Neural cell (in vitro differentiated cells): ENCODE measurements around the gene PCCA. TPM values are rescaled to one million over a fixed set of nuclear protein-coding genes. Genes with fewer than 3 reads are reported as not detected.

Experiments used
- H2AFZ ChIP-seq: fragments of 200-600, 300-800 bp; sonication (generic), shearing (Covaris generic); 2 replicates; pipeline ENCODE4 v1.6.0; 2014; ENCODE audit warnings: low read depth, mild to moderate bottlenecking, antibody characterized with exemption, low read length, moderate library complexity
- H3F3A ChIP-seq: fragments of 200-600 bp; shearing (Covaris generic); 2 replicates; pipeline ENCODE4 v1.6.1; 2016; ENCODE audit warnings: mild to moderate bottlenecking, moderate library complexity, mixed read lengths, antibody characterized with exemption, low read length; ENCODE audit not compliant: insufficient read depth, poor library complexity, severe bottlenecking
- H3K27ac ChIP-seq: fragments of 200-600, 300-800 bp; sonication (generic), shearing (Covaris generic); 2 replicates; pipeline ENCODE4 v1.5.1; 2014; ENCODE audit warnings: mild to moderate bottlenecking, low read length, moderate library complexity
- H3K27me3 ChIP-seq: fragments of 300-800, 200-600 bp; sonication (generic), shearing (Covaris generic); 2 replicates; pipeline ENCODE4 v1.6.0; 2014; ENCODE audit warnings: mild to moderate bottlenecking, low read depth, low read length, moderate library complexity; ENCODE audit not compliant: insufficient read depth
- H3K36me3 ChIP-seq: fragments of 300-800, 200-600 bp; sonication (generic), shearing (Covaris generic); 2 replicates; pipeline ENCODE4 v1.5.1; 2014; ENCODE audit warnings: mild to moderate bottlenecking, antibody characterized with exemption, low read length, moderate library complexity; ENCODE audit not compliant: insufficient read depth
- H3K4me2 ChIP-seq: fragments of 300-800, 200-600 bp; sonication (generic), shearing (Covaris generic); 2 replicates; pipeline ENCODE4 v1.6.0; 2014; ENCODE audit warnings: mild to moderate bottlenecking, low read length
- H3K4me3 ChIP-seq: fragments of 300-800, 200-600 bp; sonication (generic), shearing (Covaris generic); 2 replicates; pipeline ENCODE4 v1.5.1; 2014; ENCODE audit warnings: mild to moderate bottlenecking, low read length, moderate library complexity
- H3K79me2 ChIP-seq: fragments of 200-600 bp; shearing (Covaris generic); replicated peaks from 2 replicates; pipeline ENCODE4 v1.6.0; 2014; ENCODE audit warnings: mild to moderate bottlenecking, low read length, moderate library complexity; ENCODE audit not compliant: insufficient read depth
- H3K9ac ChIP-seq: fragments of 300-800, 200-600 bp; sonication (generic), shearing (Covaris generic); 2 replicates; pipeline ENCODE4 v1.6.1; 2016; ENCODE audit warnings: mild to moderate bottlenecking, low read length, mixed read lengths
- H3K9me2 ChIP-seq: fragments of 200-600 bp; shearing (Covaris generic); 2 replicates; pipeline ENCODE4 v1.6.1; 2016; ENCODE audit warnings: mild to moderate bottlenecking, low read length, mixed read lengths; ENCODE audit not compliant: insufficient read depth
- H3K9me3 ChIP-seq: fragments of 200-600, 300-800 bp; sonication (generic), shearing (Covaris generic); 2 replicates; pipeline ENCODE4 v1.6.1; 2016; ENCODE audit warnings: mild to moderate bottlenecking, mixed run types, low read length, moderate library complexity, mixed read lengths
- H4K20me1 ChIP-seq: fragments of 200-600 bp; shearing (Covaris generic); 2 replicates; pipeline ENCODE4 v1.6.1; 2016; ENCODE audit warnings: mild to moderate bottlenecking, mixed run types; ENCODE audit not compliant: insufficient read depth
- CTCF ChIP-seq: fragments of 450-650 bp; IDR thresholded peaks from 2 replicates; pipeline ENCODE4 v1.5.1; 2014; ENCODE audit warnings: antibody characterized with exemption, mild to moderate bottlenecking, moderate library complexity; ENCODE audit not compliant: poor library complexity, severe bottlenecking
- EP300 ChIP-seq: fragments of 450-650 bp; conservative IDR thresholded peaks from 2 replicates; pipeline ENCODE4 v1.6.1; 2014; ENCODE audit warnings: antibody characterized with exemption, mild to moderate bottlenecking, moderate library complexity; ENCODE audit not compliant: poor library complexity, severe bottlenecking
- EZH2 ChIP-seq: fragments of 200-600, 300-800 bp; shearing (Covaris generic), sonication (generic); IDR thresholded peaks from 2 replicates; pipeline ENCODE4 v1.6.1; 2014; ENCODE audit warnings: antibody characterized with exemption, low read length, borderline replicate concordance, mild to moderate bottlenecking; ENCODE audit not compliant: insufficient read depth, poor library complexity, severe bottlenecking
- MXI1 ChIP-seq: fragments of 450-650 bp; conservative IDR thresholded peaks from 2 replicates; pipeline ENCODE4 v1.6.1; 2014; ENCODE audit warnings: antibody characterized with exemption, mild to moderate bottlenecking; ENCODE audit not compliant: poor library complexity, severe bottlenecking
- POLR2AphosphoS5 ChIP-seq: IDR thresholded peaks from 2 replicates; pipeline ENCODE4 v1.6.1; 2012
- RAD21 ChIP-seq: fragments of 450-650 bp; conservative IDR thresholded peaks from 2 replicates; pipeline ENCODE4 v1.6.1; 2014; ENCODE audit warnings: antibody characterized with exemption, mild to moderate bottlenecking, moderate library complexity
- REST ChIP-seq: IDR thresholded peaks from 2 replicates; pipeline ENCODE4 v1.6.1; 2012; ENCODE audit warnings: borderline replicate concordance
- SMC3 ChIP-seq: fragments of 450-650 bp; conservative IDR thresholded peaks from 2 replicates; pipeline ENCODE4 v1.6.1; 2014; ENCODE audit warnings: antibody characterized with exemption, mild to moderate bottlenecking, moderate library complexity; ENCODE audit not compliant: poor library complexity
- TAF1 ChIP-seq: IDR thresholded peaks from 2 replicates; pipeline ENCODE4 v1.6.1; 2012; ENCODE audit warnings: low read depth
- polyA plus RNA-seq: library from polyadenylated mRNA; depleted of rRNA; stranded (reverse); fragments of >200 nt; gene quantifications from 2 replicates; pipeline ENCODE4 v1.2.3, GENCODE V29; 2014

PCCA gene
- polyA plus RNA-seq, 1 donor from 2014 or later: 17.0 TPM

- H3K79me2 ChIP-seq: no peaks in the 10 kb centered on the region
- no peaks in the 10 kb centered on the region for H3K36me3 ChIP-seq
- H3K4me2 ChIP-seq: no peak overlapping the region
- no peak for TF ChIP-seq EZH2
- TF ChIP-seq CTCF: no peak
- TF ChIP-seq RAD21: no peak
- no peak for TF ChIP-seq REST
- TF ChIP-seq MXI1: no peak
- no peak for TF ChIP-seq SMC3
- no peak for TF ChIP-seq EP300
- TF ChIP-seq TAF1: no peak
- TF ChIP-seq POLR2AphosphoS5: no peak
- H3K4me3 ChIP-seq: no peak overlapping the region
- no peak overlapping the region for H3K27ac ChIP-seq
- H3K27me3 ChIP-seq: no peaks in the 10 kb centered on the region
- H3K9me2 ChIP-seq: no peaks in the 10 kb centered on the region
- H3F3A ChIP-seq: no peaks in the 10 kb centered on the region
- no peak overlapping the region for H2AFZ ChIP-seq
- no peak overlapping the region for H3K9ac ChIP-seq
- H3K9me3 ChIP-seq: no peaks in the 10 kb centered on the region
- no peaks in the 10 kb centered on the region for H4K20me1 ChIP-seq
Observed at GRCh38 chr13:100197591-100198365, 108.9 kb downstream of the PCCA start.

DNA sequence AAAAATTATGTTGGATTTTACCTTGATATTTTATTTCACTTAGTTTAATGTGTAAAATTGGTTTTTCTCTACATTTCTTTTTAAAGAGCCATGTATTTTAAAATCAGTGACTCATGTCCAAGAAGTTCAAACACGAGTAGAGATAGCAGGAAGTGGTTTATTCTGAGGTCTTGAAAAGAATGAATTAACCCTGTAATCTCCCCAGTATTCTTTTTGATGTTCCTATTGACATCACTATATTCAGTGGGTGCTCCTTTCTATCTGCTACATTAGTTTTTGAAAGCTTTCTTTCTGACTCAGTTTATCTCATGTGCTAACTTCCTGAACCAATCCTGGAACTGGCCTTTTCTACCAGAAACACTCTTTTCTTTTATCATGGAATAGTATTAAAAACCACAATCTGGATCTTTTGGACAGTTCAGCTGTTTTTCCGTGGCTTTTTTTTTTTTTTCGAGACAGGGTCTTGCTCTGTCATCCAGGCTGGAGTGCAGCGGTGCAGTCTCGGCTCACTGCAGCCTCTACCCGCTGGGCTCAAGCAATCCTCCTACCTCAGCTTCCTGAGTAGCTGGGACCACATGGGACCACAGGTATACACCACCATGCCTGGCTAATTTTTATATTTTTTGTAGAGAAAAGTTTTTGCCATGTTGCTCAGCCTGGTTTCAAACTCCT, 114.9 kb downstream of the PCCA start:
- Histone ChIP-seq H3K9me3 (no peaks in the 10 kb centered on the region), H3K9me2 (no peaks in the 10 kb centered on the region), H2AFZ (no peak overlapping the region), H3K9ac (no peak overlapping the region), H3F3A (no peaks in the 10 kb centered on the region), H3K4me2 (no peak overlapping the region), H3K4me3 (no peak overlapping the region), H3K36me3 (no peaks in the 10 kb centered on the region), H3K27ac (no peak overlapping the region), H3K79me2 (no peaks in the 10 kb centered on the region), H3K27me3 (no peaks in the 10 kb centered on the region), H4K20me1 (no peaks in the 10 kb centered on the region)
- no peak for TF ChIP-seq REST
- TF ChIP-seq RAD21: no peak
- no peak for TF ChIP-seq POLR2AphosphoS5
- TF ChIP-seq CTCF: no peak
- TF ChIP-seq TAF1: no peak
- no peak for TF ChIP-seq EP300
- no peak for TF ChIP-seq MXI1
- TF ChIP-seq EZH2: no peak
- TF ChIP-seq SMC3: no peak
